ENCODE measurements around the gene ARHGEF26.

Gene ARHGEF26

GRCh38 chr3:154218728-154219127 lies 97.5 kb downstream of the ARHGEF26 start:
- DNase-seq = no peak

- DNase-seq = no peak
Measured at GRCh38 chr3:154220462-154220861, 99.3 kb downstream of the ARHGEF26 start.

- DNase-seq = no peak
Measured at GRCh38 chr3:154223519-154223918, 102.3 kb downstream of the ARHGEF26 start.

- no peak for DNase-seq
Measured at GRCh38 chr3:154224366-154224765, 103.2 kb downstream of the ARHGEF26 start.

- no peak for DNase-seq
Measured at GRCh38 chr3:154224866-154225265, 103.7 kb downstream of the ARHGEF26 start.

GRCh38 chr3:154225536-154225935 lies 104.3 kb downstream of the ARHGEF26 start:
- DNase-seq = no peak

- no peak for DNase-seq
Measured at GRCh38 chr3:154227531-154227930, 106.3 kb downstream of the ARHGEF26 start.

- peak; percentile 94 for DNase-seq
Measured at GRCh38 chr3:154228561-154229216, 107.5 kb downstream of the ARHGEF26 start.

- no peak for DNase-seq
Measured at GRCh38 chr3:154229217-154229590, 108.0 kb downstream of the ARHGEF26 start.

GRCh38 chr3:154235330-154235729 lies 114.1 kb downstream of the ARHGEF26 start:
- DNase-seq = no peak

- DNase-seq = no peak
Measured at GRCh38 chr3:154236331-154236730, 115.1 kb downstream of the ARHGEF26 start.

GRCh38 chr3:154240235-154240634 lies 119.0 kb downstream of the ARHGEF26 start:
- DNase-seq = no peak

GRCh38 chr3:154241496-154241895 lies 120.3 kb downstream of the ARHGEF26 start:
- DNase-seq = no peak

- DNase-seq = no peak
Measured at GRCh38 chr3:154242766-154243165, 121.6 kb downstream of the ARHGEF26 start.

GRCh38 chr3:154243353-154243752 lies 122.2 kb downstream of the ARHGEF26 start:
- no peak for DNase-seq

GRCh38 chr3:154244644-154245043 lies 123.5 kb downstream of the ARHGEF26 start:
- DNase-seq = no peak

- peak; percentile 23 for DNase-seq
Measured at GRCh38 chr3:154247806-154248415, 126.7 kb downstream of the ARHGEF26 start.

GRCh38 chr3:154250291-154250690 lies 129.1 kb downstream of the ARHGEF26 start:
- no peak for DNase-seq

GRCh38 chr3:154251610-154252009 lies 130.4 kb downstream of the ARHGEF26 start:
- DNase-seq = no peak

- peak; percentile 78 for DNase-seq
Measured at GRCh38 chr3:154252759-154253638, 131.8 kb downstream of the ARHGEF26 start.

GRCh38 chr3:154254527-154254926 lies 133.3 kb downstream of the ARHGEF26 start:
- DNase-seq = no peak

GRCh38 chr3:154273381-154273780 lies 152.2 kb downstream of the ARHGEF26 start:
- no peak for DNase-seq

- no peak for DNase-seq
Measured at GRCh38 chr3:154274348-154274747, 153.2 kb downstream of the ARHGEF26 start.

- DNase-seq = no peak
Measured at GRCh38 chr3:154275292-154275691, 154.1 kb downstream of the ARHGEF26 start.

All from NCI-H526 treated with DMSO at 0.1 percent for 48 hours (cell line).